ENCODE data around the gene AKAP3.

DNA sequence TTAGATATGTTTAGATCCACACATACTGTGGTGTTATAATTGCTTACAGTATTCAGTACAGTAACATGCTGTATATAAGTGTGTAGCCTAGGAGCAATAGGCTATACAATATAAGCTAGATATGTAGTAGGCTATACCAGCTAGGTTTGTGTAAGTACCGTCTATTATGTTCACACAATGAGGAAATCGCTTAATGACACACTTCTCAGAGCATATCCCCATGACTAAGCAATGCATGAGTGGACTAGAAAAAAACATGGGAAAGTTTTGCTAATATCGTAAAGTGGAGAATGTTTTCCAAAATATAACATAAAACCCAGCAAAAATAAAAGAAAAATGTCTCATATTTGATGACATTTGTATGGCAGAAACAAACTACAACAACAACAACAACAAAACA lies 27.3 kb downstream of the AKAP3 start:
- no peak for TF ChIP-seq POLR2A (IDR thresholded peaks at IDR 0.05)
- TF ChIP-seq, protein P1, sequence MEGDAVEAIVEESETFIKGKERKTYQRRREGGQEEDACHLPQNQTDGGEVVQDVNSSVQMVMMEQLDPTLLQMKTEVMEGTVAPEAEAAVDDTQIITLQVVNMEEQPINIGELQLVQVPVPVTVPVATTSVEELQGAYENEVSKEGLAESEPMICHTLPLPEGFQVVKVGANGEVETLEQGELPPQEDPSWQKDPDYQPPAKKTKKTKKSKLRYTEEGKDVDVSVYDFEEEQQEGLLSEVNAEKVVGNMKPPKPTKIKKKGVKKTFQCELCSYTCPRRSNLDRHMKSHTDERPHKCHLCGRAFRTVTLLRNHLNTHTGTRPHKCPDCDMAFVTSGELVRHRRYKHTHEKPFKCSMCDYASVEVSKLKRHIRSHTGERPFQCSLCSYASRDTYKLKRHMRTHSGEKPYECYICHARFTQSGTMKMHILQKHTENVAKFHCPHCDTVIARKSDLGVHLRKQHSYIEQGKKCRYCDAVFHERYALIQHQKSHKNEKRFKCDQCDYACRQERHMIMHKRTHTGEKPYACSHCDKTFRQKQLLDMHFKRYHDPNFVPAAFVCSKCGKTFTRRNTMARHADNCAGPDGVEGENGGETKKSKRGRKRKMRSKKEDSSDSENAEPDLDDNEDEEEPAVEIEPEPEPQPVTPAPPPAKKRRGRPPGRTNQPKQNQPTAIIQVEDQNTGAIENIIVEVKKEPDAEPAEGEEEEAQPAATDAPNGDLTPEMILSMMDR (IDR thresholded peaks at IDR 0.05), result no peak

All from thyroid gland (tissue), 4 donors.